Thyroid gland (tissue), 4 donors: Measurements from ENCODE around the gene NAV2.
"Not testable (repeated sequence)": the region's sequence is repeated elsewhere in the genome, so short reads cannot be mapped to it uniquely, and the experiment has no call there.

Experiments
- CTCF ChIP-seq, 6 experiments: fragments of 200-600 bp in 3 of 6; fragments of 450-650 bp in 3 of 6; sonication (generic) in 3 of 6; IDR thresholded peaks; one replicate each; pipeline ENCODE4 v1.5.1; 2016 to 2019; ENCODE audit warnings: antibody characterized with exemption in 6 of 6, mild to moderate bottlenecking in 2 of 6, inconsistent platforms in 1 of 6, moderate library complexity in 1 of 6
- POLR2A ChIP-seq, 2 donors: fragments of 450-650 bp; IDR thresholded peaks; one replicate each; pipeline ENCODE4 v1.6.1; 2017; ENCODE audit warnings: antibody characterized with exemption in 2 of 2, mild to moderate bottlenecking in 2 of 2, moderate library complexity in 1 of 2

- TF ChIP-seq POLR2A, CTCF (IDR thresholded peaks at IDR 0.05): not testable (repeated sequence)
These were observed 415.8 kb downstream of the NAV2 start for GRCh38 chr11:20128528-20128825.
